ENCODE data around the gene MAP1A. TPM values are rescaled to one million over a fixed set of nuclear protein-coding genes. Genes with fewer than 3 reads are reported as not detected.

MAP1A gene
- total and polyA plus RNA-seq, 2 of the 13 experiments (the other 11 are each of a cell fraction or from before 2014, with no cell fraction given), result 0.01 to 0.07 TPM

DNA sequence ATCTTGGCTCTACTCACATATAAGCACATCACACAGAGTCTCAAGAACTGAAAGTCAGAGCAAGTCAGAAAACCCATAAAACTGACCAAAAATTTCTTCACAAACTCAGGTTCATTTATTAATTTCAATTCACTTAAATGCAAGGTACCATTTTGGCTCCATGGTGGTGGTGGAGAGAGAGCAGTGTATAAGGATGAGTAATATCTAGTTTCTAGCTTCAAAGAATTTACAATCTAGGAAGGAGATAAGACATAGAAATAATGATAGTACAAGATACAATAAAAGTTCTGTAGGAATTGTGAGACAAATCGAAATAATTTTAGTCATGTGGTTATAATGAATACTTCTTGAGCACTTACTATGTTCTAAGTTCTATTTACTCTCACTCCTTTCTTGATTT is 17.8 kb upstream of the MAP1A start (continued):
- TF ChIP-seq, protein P1, sequence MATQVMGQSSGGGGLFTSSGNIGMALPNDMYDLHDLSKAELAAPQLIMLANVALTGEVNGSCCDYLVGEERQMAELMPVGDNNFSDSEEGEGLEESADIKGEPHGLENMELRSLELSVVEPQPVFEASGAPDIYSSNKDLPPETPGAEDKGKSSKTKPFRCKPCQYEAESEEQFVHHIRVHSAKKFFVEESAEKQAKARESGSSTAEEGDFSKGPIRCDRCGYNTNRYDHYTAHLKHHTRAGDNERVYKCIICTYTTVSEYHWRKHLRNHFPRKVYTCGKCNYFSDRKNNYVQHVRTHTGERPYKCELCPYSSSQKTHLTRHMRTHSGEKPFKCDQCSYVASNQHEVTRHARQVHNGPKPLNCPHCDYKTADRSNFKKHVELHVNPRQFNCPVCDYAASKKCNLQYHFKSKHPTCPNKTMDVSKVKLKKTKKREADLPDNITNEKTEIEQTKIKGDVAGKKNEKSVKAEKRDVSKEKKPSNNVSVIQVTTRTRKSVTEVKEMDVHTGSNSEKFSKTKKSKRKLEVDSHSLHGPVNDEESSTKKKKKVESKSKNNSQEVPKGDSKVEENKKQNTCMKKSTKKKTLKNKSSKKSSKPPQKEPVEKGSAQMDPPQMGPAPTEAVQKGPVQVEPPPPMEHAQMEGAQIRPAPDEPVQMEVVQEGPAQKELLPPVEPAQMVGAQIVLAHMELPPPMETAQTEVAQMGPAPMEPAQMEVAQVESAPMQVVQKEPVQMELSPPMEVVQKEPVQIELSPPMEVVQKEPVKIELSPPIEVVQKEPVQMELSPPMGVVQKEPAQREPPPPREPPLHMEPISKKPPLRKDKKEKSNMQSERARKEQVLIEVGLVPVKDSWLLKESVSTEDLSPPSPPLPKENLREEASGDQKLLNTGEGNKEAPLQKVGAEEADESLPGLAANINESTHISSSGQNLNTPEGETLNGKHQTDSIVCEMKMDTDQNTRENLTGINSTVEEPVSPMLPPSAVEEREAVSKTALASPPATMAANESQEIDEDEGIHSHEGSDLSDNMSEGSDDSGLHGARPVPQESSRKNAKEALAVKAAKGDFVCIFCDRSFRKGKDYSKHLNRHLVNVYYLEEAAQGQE (IDR thresholded peaks at IDR 0.05; ENCODE audit: borderline replicate concordance in 1 of 2, low read depth in 1 of 2, low read length in 2 of 2), result no peak

DNA sequence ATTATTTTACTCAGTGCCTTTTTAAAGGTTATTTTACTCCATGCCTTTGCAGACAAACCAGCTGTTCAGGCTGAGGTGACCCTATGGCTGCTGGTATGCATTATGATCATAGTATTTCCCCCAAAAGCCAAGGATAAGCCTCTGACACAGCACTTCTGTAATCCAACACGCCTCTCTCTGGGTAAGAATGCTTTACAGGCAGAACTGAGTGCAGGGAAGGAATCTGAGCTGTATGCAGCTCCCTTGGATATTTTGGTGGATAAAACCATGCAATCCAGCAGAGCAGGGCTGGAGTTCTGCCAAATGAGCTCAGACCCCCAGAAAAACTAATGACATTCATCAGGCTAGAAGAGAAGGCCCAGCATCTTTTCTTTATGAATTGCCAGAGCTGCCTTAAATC is 11.7 kb upstream of the MAP1A start:
- Histone ChIP-seq H3K4me3 (replicated peaks in 1 of 3; ENCODE audit: insufficient read depth in 1 of 3, low read depth in 2 of 3, low read length in 3 of 3) (no peak overlapping the region), H3K79me2 (ENCODE audit: insufficient read depth, low read length) (no peaks in the 10 kb centered on the region), H3K9me3 (ENCODE audit: low read length) (no peaks in the 10 kb centered on the region), H3K36me3 (replicated peaks in 1 of 2; ENCODE audit: control insufficient read depth in 1 of 2, insufficient read depth in 2 of 2, low read length in 2 of 2) (no peaks in the 10 kb centered on the region), H4K20me1 (ENCODE audit: insufficient read depth, low read length) (no peaks in the 10 kb centered on the region), H3K4me2 (ENCODE audit: low read depth, low read length) (no peak overlapping the region), H3K4me1 (ENCODE audit: insufficient read depth, low read length) (peaks cover 18% of the 10 kb centered on the region), H3K27ac (ENCODE audit: extremely low read length, insufficient read depth, low read length) (no peak overlapping the region), H3K9ac (ENCODE audit: insufficient read depth, low read depth, low read length) (no peak overlapping the region), H3K27me3 (ENCODE audit: control insufficient read depth in 1 of 2, insufficient read depth in 2 of 2, low read length in 2 of 2) (no peaks in the 10 kb centered on the region; a peak in 1 of 5 replicates), H2AFZ (ENCODE audit: low read length) (no peak overlapping the region)
- no peak for ATAC-seq
- FAIRE-seq, result no peak
- intact Hi-C loops (cut with micrococcal nuclease; ENCODE audit: unreplicated experiment), result no loop called here
- WGBS (ENCODE audit: low lambda C conversion rate), result 7% methylated on average over 1 of the region's 1 CpG
- no peak for DNase-seq (ENCODE audit: low spot score)
- CTCF ChIA-PET (ENCODE audit: low intra/inter-chr PET ratio, low total read pairs), result no interaction called here
- in situ Hi-C loops (cut with HindIII; ENCODE audit: extremely low pct_ligation_motif_present, low pct_unique_long_range_greater_than_20kb), result no loop called here
- POLR2A ChIA-PET, result no interaction called here
- BruUV-seq (replicated peaks), result no TSS peak
- TF ChIP-seq, protein P2, sequence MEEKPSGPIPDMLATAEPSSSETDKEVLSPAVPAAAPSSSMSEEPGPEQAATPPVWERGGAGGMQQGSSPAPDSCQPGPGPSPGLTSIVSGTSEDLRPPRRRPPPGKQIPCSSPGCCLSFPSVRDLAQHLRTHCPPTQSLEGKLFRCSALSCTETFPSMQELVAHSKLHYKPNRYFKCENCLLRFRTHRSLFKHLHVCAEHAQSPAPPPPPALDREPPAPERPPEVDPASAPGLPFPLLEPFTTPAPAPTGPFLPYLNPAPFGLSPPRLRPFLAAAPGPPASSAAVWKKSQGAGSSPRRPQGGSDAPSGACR (CRISPR knock-in tag; IDR thresholded peaks at IDR 0.05), result no peak
- TF ChIP-seq, protein P3, sequence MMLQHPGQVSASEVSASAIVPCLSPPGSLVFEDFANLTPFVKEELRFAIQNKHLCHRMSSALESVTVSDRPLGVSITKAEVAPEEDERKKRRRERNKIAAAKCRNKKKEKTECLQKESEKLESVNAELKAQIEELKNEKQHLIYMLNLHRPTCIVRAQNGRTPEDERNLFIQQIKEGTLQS (CRISPR knock-in tag; IDR thresholded peaks at IDR 0.05), result no peak
- TF ChIP-seq ZEB1 (IDR thresholded peaks at IDR 0.05; ENCODE audit: insufficient replicate concordance, low read depth), result no peak
- no peak for TF ChIP-seq ZFP36L1 (CRISPR knock-in tag; IDR thresholded peaks at IDR 0.05)
- TF ChIP-seq ZNF777 (CRISPR knock-in tag; IDR thresholded peaks at IDR 0.05), result no peak
- TF ChIP-seq, protein P4, sequence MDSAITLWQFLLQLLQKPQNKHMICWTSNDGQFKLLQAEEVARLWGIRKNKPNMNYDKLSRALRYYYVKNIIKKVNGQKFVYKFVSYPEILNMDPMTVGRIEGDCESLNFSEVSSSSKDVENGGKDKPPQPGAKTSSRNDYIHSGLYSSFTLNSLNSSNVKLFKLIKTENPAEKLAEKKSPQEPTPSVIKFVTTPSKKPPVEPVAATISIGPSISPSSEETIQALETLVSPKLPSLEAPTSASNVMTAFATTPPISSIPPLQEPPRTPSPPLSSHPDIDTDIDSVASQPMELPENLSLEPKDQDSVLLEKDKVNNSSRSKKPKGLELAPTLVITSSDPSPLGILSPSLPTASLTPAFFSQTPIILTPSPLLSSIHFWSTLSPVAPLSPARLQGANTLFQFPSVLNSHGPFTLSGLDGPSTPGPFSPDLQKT (CRISPR knock-in tag; IDR thresholded peaks at IDR 0.05; ENCODE audit: borderline replicate concordance), result no peak
- TF ChIP-seq TP53 (CRISPR knock-in tag; conservative IDR thresholded peaks at IDR 0.05), result no peak
- no peak for TF ChIP-seq FOSL2 (CRISPR knock-in tag; IDR thresholded peaks at IDR 0.05)
- TF ChIP-seq ZMYM3 (CRISPR knock-in tag; IDR thresholded peaks at IDR 0.05), result no peak
- no peak for TF ChIP-seq ZNF564 (CRISPR knock-in tag; IDR thresholded peaks at IDR 0.05)
- TF ChIP-seq, protein P5, sequence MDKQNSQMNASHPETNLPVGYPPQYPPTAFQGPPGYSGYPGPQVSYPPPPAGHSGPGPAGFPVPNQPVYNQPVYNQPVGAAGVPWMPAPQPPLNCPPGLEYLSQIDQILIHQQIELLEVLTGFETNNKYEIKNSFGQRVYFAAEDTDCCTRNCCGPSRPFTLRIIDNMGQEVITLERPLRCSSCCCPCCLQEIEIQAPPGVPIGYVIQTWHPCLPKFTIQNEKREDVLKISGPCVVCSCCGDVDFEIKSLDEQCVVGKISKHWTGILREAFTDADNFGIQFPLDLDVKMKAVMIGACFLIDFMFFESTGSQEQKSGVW (CRISPR knock-in tag; IDR thresholded peaks at IDR 0.05; ENCODE audit: borderline replicate concordance), result no peak
- no peak for TF ChIP-seq ZSCAN9 (CRISPR knock-in tag; IDR thresholded peaks at IDR 0.05; ENCODE audit: borderline replicate concordance)
- TF ChIP-seq ZNF878 (CRISPR knock-in tag; IDR thresholded peaks at IDR 0.05), result no peak
- TF ChIP-seq ZFP1 (CRISPR knock-in tag; IDR thresholded peaks at IDR 0.05), result no peak
- TF ChIP-seq SKI (IDR thresholded peaks at IDR 0.05; ENCODE audit: partially characterized antibody), result no peak
- no peak for TF ChIP-seq RFX1 (IDR thresholded peaks at IDR 0.05)
- TF ChIP-seq ZSCAN31 (CRISPR knock-in tag; IDR thresholded peaks at IDR 0.05; ENCODE audit: low read depth), result no peak
- no peak for TF ChIP-seq POLR2A (IDR thresholded peaks at IDR 0.05; ENCODE audit: insufficient read depth in 1 of 2, low read depth in 2 of 2, low read length in 2 of 2)

Data from HepG2 (cell line).